Measurements from ENCODE around the gene HBD. TPM values are rescaled to one million over a fixed set of nuclear protein-coding genes. Genes with fewer than 3 reads are reported as not detected.

HBD gene
- total RNA-seq, 1 donor from 2014 or later: not detected

DNA sequence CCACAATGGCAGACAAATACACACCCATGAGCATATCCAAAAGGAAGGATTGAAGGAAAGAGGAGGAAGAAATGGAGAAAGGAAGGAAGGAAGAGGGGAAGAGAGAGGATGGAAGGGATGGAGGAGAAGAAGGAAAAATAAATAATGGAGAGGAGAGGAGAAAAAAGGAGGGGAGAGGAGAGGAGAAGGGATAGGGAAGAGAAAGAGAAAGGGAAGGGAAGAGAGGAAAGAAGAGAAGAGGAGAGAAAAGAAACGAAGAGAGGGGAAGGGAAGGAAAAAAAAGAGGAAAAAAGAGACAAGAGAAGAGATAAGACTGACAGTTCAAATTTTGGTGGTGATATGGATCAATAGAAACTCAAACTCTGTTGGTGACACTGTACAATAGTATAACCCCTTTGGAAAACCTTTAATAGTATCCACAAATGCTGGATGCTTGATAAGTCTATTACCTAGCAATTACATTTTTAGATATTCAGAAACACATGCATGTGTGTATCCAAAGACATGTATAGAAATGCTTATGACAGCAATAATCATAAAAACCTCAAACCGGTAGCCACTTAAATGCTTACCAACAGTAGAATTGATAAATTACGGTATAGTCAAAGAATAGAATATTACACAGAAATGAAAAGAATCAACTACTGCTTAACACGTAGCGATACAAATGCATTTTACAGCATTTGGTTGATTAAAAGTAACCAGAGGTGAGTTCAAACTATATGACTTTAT, 1.2 kb upstream of the HBD start:
- DNase-seq (ENCODE audit: low spot score in 2 of 2) (no peak), FAIRE-seq (no peak)

DNA sequence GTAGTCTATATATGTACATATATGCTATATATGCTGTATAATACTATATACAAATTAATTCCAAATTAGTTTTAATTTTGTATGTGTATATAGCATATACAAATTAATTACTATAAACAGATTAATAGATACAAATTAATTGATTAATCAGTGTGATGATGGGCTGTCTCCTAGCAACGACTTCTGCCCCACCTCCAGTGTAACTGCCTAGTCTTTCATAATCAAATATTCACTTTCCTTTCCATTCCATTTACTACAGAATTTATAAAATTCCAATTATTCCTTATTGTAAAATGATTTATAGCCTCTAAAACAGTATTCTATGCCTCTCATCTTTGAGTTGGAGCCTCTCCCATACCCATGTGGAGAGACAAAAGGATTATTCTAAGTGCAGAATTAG, 976 bp downstream of the HBD start:
- FAIRE-seq: no peak
- DNase-seq (ENCODE audit: low spot score in 2 of 2): no peak

DNA sequence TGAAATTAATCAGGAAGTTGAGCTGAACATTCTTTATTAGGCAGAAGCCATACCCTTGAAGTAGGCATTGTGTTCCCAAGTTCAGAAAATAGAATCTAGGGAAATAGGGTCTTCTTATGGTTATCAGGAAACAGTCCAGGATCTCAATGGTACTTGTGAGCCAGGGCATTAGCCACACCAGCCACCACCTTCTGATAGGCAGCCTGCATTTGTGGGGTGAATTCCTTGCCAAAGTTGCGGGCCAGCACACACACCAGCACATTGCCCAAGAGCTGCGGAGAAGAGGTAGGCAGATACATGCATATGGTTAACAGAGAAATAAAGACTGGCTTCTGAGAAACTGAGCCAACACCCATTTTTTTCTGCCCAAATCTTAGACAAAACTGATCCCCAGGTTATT, 1.5 kb downstream of the HBD start:
- FAIRE-seq: no peak
- DNase-seq (ENCODE audit: low spot score in 2 of 2): no peak

- FAIRE-seq: no peak
These were observed 2.1 kb downstream of the HBD start for GRCh38 chr11:5232176-5232575.

GRCh38 chr11:5231111-5231510, 3.2 kb downstream of the HBD start:
- FAIRE-seq (no peak), DNase-seq (ENCODE audit: low spot score in 2 of 2) (no peak)

More at GRCh38 chr11:5232176-5232575, 2.1 kb downstream of the HBD start:
- DNase-seq (ENCODE audit: low spot score in 2 of 2): no peak

- no peak for DNase-seq (ENCODE audit: low spot score in 2 of 2)
- no peak for FAIRE-seq
These were observed 4.0 kb downstream of the HBD start for GRCh38 chr11:5230266-5230665.

DNA sequence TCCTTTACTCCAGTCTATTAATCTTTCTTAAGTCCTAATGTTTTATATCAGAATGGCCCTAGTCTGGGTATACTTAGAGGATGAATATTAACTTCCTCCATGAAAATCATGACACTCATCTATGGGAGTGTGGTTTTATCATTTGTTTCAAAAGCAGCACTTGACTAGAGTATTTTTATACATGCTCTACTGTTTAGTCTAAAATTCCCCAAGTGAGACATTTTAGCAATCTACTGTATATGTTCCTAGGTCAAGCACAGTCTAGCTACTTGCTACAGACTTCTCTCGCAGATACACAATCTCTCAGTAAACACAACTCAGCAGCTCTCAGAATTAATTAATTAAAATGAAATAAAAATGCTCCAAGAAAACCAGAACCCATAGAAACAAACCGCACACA, 4.5 kb downstream of the HBD start:
- no peak for DNase-seq (ENCODE audit: low spot score in 2 of 2)
- no peak for FAIRE-seq

DNA sequence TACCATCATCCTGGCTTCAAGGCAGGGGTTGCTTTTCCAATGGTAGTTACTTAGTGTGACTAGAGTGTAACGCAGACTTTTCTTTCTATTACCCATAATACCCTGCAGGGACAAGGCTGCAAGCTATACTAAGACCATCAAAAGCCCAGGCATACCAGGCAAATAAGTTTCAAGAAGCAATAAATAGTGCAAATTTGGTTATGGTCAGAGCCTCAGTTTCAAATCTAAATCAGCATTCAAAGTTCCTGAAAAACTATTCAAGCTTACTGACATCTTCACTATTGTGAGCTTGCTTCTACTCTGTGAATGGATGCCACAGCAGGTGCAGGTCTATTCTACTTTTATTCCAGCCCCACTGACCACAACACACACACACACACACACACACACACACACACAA, 4.9 kb downstream of the HBD start:
- DNase-seq (ENCODE audit: low spot score in 2 of 2): no peak
- no peak for FAIRE-seq

DNA sequence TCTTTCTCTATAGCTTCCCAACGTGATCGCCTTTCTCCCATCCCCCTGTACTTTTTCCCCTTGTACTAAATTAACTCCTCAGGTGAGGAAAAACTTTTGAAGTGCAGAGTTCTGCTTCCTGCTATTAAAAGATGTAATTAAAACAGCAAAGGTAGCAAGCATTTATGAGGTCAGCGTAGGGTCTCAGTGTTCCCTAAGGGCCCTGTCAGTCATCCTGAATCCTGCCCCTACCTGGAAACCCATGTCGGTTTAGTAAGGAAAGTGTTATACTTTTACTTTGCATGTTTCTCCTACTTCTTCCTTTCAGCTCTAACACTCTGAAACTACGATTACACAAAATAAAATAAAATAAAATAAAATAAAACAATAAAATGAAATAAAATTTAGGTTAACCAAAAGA, 6.2 kb downstream of the HBD start:
- DNase-seq (ENCODE audit: low spot score in 2 of 2) (no peak), FAIRE-seq (no peak)

GRCh38 chr11:5227681-5228080, 6.6 kb downstream of the HBD start:
- FAIRE-seq: no peak
- DNase-seq (ENCODE audit: low spot score in 2 of 2): no peak

DNA sequence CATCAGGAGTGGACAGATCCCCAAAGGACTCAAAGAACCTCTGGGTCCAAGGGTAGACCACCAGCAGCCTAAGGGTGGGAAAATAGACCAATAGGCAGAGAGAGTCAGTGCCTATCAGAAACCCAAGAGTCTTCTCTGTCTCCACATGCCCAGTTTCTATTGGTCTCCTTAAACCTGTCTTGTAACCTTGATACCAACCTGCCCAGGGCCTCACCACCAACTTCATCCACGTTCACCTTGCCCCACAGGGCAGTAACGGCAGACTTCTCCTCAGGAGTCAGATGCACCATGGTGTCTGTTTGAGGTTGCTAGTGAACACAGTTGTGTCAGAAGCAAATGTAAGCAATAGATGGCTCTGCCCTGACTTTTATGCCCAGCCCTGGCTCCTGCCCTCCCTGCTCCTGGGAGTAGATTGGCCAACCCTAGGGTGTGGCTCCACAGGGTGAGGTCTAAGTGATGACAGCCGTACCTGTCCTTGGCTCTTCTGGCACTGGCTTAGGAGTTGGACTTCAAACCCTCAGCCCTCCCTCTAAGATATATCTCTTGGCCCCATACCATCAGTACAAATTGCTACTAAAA, 7.5 kb downstream of the HBD start, which contains the start of gene HBB:
Gene HBB (minus strand): TSS at position 340 of the 579 bp plus-strand sequence. CDS start 50 bp downstream, at position 290.
- DNase-seq (ENCODE audit: low spot score in 2 of 2): no peak
- no peak for FAIRE-seq

DNA sequence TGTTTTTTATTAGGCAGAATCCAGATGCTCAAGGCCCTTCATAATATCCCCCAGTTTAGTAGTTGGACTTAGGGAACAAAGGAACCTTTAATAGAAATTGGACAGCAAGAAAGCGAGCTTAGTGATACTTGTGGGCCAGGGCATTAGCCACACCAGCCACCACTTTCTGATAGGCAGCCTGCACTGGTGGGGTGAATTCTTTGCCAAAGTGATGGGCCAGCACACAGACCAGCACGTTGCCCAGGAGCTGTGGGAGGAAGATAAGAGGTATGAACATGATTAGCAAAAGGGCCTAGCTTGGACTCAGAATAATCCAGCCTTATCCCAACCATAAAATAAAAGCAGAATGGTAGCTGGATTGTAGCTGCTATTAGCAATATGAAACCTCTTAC, 8.8 kb downstream of the HBD start:
- FAIRE-seq (no peak), DNase-seq (ENCODE audit: low spot score in 2 of 2) (no peak)

DNA sequence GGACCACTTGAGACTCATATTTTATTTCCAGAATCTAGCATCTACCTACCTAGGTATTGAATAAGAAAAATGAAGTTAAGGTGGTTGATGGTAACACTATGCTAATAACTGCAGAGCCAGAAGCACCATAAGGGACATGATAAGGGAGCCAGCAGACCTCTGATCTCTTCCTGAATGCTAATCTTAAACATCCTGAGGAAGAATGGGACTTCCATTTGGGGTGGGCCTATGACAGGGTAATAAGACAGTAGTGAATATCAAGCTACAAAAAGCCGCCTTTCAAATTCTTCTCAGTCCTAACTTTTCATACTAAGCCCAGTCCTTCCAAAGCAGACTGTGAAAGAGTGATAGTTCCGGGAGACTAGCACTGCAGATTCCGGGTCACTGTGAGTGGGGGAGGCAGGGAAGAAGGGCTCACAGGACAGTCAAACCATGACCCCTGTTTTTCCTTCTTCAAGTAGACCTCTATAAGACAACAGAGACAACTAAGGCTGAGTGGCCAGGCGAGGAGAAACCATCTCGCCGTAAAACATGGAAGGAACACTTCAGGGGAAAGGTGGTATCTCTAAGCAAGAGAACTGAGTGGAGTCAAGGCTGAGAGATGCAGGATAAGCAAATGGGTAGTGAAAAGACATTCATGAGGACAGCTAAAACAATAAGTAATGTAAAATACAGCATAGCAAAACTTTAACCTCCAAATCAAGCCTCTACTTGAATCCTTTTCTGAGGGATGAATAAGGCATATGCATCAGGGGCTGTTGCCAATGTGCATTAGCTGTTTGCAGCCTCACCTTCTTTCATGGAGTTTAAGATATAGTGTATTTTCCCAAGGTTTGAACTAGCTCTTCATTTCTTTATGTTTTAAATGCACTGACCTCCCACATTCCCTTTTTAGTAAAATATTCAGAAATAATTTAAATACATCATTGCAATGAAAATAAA, 9.5 kb downstream of the HBD start:
- FAIRE-seq: no peak
- no peak for DNase-seq (ENCODE audit: low spot score in 2 of 2)

DNA sequence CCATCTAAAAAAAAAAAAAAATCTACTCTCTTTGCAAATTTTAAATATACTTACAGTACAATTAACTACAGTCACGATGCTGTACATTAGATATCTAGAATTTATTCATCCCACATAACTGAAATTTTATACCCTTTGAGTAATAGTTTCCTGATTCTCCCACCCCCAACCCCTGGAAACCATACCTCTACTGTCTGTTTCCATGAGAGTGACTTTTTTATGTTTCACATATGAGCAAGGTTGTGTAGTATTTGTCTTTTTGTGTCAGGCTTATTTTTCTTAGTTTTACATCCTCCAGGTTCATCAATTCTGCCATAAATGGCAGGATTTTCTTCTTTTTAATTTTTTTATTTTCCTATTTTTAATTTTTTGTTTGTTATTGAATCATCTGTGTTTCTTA, 10.6 kb downstream of the HBD start:
- FAIRE-seq (peak; percentile 37), DNase-seq (ENCODE audit: low spot score in 2 of 2) (no peak)

DNA sequence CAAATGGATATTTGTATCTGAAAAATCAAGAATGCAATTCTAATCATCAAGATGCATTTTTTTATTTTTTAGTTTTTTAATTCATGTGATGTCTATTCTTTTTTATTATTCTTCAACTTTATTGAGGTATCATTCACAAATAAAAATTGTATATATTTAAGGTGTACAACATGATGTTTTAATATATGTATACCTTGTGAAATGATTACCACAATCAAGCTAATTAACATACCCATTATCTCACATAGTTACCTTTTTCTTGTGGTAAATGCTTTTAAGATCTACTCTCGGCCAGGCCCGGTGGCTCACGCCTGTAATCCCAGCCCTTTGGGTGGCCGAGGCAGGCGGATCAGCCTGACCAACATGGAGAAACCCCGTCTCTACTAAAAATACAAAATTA, 11.1 kb downstream of the HBD start:
- FAIRE-seq: no peak
- no peak for DNase-seq (ENCODE audit: low spot score in 2 of 2)

- no peak for FAIRE-seq
- no peak for DNase-seq (ENCODE audit: low spot score in 2 of 2)
These were observed 23.9 kb downstream of the HBD start for GRCh38 chr11:5210376-5210885.

- DNase-seq (ENCODE audit: low spot score in 2 of 2): no peak
- FAIRE-seq: no peak
These were observed 29.5 kb downstream of the HBD start for GRCh38 chr11:5204787-5205186.

DNA sequence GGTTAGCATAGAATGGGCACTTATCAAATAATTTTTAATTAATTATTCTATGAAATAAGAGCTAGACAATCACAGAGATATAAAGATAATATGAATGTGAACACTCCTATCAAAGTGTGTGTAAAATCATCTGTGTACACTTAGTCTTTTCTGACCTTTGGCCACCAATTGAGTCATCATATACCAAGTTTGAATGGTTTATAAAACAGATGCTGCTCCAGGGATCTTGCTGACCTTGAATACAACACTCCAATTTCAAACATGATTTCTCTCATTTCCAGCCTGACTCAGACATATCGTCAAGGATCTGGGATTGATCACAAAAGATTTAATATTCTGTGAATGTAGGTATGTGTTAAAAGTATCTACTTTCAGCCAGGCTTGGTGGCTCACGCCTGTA, 30.9 kb downstream of the HBD start:
- DNase-seq (ENCODE audit: low spot score in 2 of 2) (no peak), FAIRE-seq (no peak)

DNA sequence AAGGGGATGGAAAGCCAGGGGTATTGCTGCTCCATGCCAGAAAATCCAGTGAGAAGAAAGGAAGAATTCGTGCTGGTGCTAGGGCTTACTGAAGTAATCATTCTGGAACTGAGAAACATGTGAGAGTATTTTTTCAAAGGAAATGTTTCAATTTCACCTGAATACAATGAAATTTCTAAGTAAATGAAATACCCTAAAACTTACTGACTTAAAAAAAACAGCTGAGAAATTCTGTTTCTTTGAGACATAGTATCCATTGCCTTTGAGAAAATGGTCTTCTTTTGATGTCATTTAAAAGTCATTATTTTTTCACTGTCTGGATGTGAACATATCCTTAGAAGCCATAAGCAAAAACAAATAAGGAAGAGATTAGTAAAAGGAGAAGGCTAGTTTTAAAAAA, 33.7 kb downstream of the HBD start, which contains the start of gene OR51V1:
Gene OR51V1 (minus strand): TSS at position 101 of the 400 bp plus-strand sequence. CDS start 0 bp downstream, at position 101.
- DNase-seq (ENCODE audit: low spot score in 2 of 2) (no peak), FAIRE-seq (no peak)

DNA sequence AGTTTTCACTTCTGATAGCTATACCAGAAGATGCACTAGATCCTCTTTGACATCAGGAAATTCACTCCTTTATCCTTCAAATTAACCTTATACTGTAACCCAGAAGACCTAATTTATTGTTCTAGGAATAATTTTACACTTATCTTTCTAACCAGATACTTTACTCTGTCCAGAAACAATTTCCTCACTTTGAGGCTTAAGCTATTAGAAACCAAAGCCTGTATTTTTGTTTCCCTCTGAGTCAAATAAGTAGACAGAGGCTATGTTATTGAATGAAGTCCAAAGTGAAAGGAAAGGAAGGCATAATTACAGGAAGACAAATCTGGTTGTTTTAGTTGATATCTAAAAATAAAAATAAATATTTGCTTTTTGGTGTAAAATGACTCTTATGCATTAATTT, 36.0 kb downstream of the HBD start:
- no peak for FAIRE-seq
- no peak for DNase-seq (ENCODE audit: low spot score in 2 of 2)

DNA sequence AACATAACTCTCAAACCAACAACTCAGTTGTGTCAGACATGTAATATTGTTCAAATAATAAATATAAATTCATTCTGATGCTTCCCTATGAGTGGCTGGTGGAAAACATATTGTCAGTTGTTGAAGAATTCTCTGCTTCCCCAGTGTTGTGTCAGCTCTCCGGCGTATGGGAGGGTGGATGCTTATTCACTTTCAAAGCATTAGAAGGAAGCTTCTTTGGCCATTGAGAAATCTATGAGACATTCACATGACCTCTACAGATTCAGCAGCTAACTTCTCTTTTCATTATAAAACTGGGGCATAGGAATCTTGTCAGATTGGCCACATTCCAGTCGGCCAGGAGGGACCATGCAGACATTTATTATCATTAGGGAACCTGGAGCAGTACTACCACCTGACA, 36.7 kb downstream of the HBD start:
- FAIRE-seq (no peak), DNase-seq (ENCODE audit: low spot score in 2 of 2) (no peak)

Measured in frontal cortex (tissue), 4 donors.